Subcutaneous abdominal adipose tissue (tissue), 5 donors: ENCODE results near the gene TNC.

Experiments
- H3K27ac ChIP-seq: one replicate; pipeline ENCODE4 v1.7.0; 2013; ENCODE audit warnings: low read depth, mild to moderate bottlenecking, inconsistent platforms, low read length, moderate library complexity
- H3K27me3 ChIP-seq, 5 donors: one replicate each; pipeline ENCODE4 v1.7.0; 2013; ENCODE audit warnings: low read length in 5 of 5, inconsistent platforms in 1 of 5; ENCODE audit not compliant: control insufficient read depth in 5 of 5, insufficient read depth in 4 of 5
- H3K36me3 ChIP-seq, 5 donors: one replicate each; pipeline ENCODE4 v1.7.0; 2013; ENCODE audit warnings: low read length in 5 of 5; ENCODE audit not compliant: control insufficient read depth in 5 of 5, insufficient read depth in 5 of 5
- H3K4me1 ChIP-seq, 5 donors: one replicate each; pipeline ENCODE4 v1.7.0; 2013; ENCODE audit warnings: low read length in 5 of 5, mild to moderate bottlenecking in 3 of 5, moderate library complexity in 1 of 5; ENCODE audit not compliant: control insufficient read depth in 5 of 5, insufficient read depth in 5 of 5
- H3K4me3 ChIP-seq, 5 donors: one replicate each; pipeline ENCODE4 v1.7.0; 2013; ENCODE audit warnings: low read length in 5 of 5, low read depth in 1 of 5
- H3K9ac ChIP-seq, 5 donors: one replicate each; pipeline ENCODE4 v1.7.0; 2013; ENCODE audit warnings: low read length in 5 of 5, mild to moderate bottlenecking in 4 of 5, moderate library complexity in 3 of 5
- H3K9me3 ChIP-seq, 5 donors: one replicate each; pipeline ENCODE4 v1.7.0; 2013; ENCODE audit warnings: low read length in 5 of 5; ENCODE audit not compliant: control insufficient read depth in 5 of 5
- donor health status: healthy.
- donor health status: healthy.
- donor health status: healthy.
- donor health status: healthy.
- donor health status: healthy.

Gene TNC

GRCh38 chr9:115085773-115086377 lies 32.1 kb downstream of the TNC start:
- no peaks in the 10 kb centered on the region for H3K27me3 ChIP-seq
- no peaks in the 10 kb centered on the region for H3K36me3 ChIP-seq
- H3K27ac ChIP-seq: no peak overlapping the region
- H3K4me3 ChIP-seq: no peak overlapping the region
- H3K9ac ChIP-seq: no peak overlapping the region
- H3K4me1 ChIP-seq: no peaks in the 10 kb centered on the region
- H3K9me3 ChIP-seq: no peaks in the 10 kb centered on the region

- Histone ChIP-seq H3K27ac (no peak overlapping the region), H3K9ac (no peak overlapping the region), H3K4me3 (no peak overlapping the region), H3K36me3 (no peaks in the 10 kb centered on the region), H3K4me1 (no peaks in the 10 kb centered on the region), H3K9me3 (no peaks in the 10 kb centered on the region), H3K27me3 (no peaks in the 10 kb centered on the region)
Observed at GRCh38 chr9:115084709-115085108, 33.2 kb downstream of the TNC start.

GRCh38 chr9:115084157-115084556 lies 33.8 kb downstream of the TNC start:
- no peak overlapping the region for H3K9ac ChIP-seq
- no peaks in the 10 kb centered on the region for H3K4me1 ChIP-seq
- no peaks in the 10 kb centered on the region for H3K27me3 ChIP-seq
- H3K36me3 ChIP-seq: no peaks in the 10 kb centered on the region
- H3K4me3 ChIP-seq: no peak overlapping the region
- H3K9me3 ChIP-seq: no peaks in the 10 kb centered on the region
- no peak overlapping the region for H3K27ac ChIP-seq

GRCh38 chr9:115080242-115080641 lies 37.7 kb downstream of the TNC start:
- H3K27me3 ChIP-seq: no peaks in the 10 kb centered on the region
- no peaks in the 10 kb centered on the region for H3K36me3 ChIP-seq
- H3K9ac ChIP-seq: no peak overlapping the region
- no peaks in the 10 kb centered on the region for H3K4me1 ChIP-seq
- no peaks in the 10 kb centered on the region for H3K9me3 ChIP-seq
- H3K27ac ChIP-seq: no peak overlapping the region
- H3K4me3 ChIP-seq: no peak overlapping the region

GRCh38 chr9:115079156-115079555 lies 38.8 kb downstream of the TNC start:
- Histone ChIP-seq H3K4me3 (no peak overlapping the region), H3K36me3 (no peaks in the 10 kb centered on the region), H3K9ac (no peak overlapping the region), H3K27ac (no peak overlapping the region), H3K4me1 (no peaks in the 10 kb centered on the region), H3K27me3 (no peaks in the 10 kb centered on the region), H3K9me3 (no peaks in the 10 kb centered on the region)

GRCh38 chr9:115073456-115073855 lies 44.5 kb downstream of the TNC start:
- Histone ChIP-seq H3K9me3 (no peaks in the 10 kb centered on the region), H3K9ac (no peak overlapping the region), H3K4me1 (no peaks in the 10 kb centered on the region), H3K36me3 (no peaks in the 10 kb centered on the region), H3K27me3 (no peaks in the 10 kb centered on the region), H3K27ac (no peak overlapping the region), H3K4me3 (no peak overlapping the region)

GRCh38 chr9:115071176-115071575 lies 46.8 kb downstream of the TNC start:
- Histone ChIP-seq H3K9me3 (no peaks in the 10 kb centered on the region), H3K36me3 (no peaks in the 10 kb centered on the region), H3K27me3 (no peaks in the 10 kb centered on the region), H3K27ac (no peak overlapping the region), H3K4me3 (no peak overlapping the region), H3K9ac (no peak overlapping the region), H3K4me1 (no peaks in the 10 kb centered on the region)

- Histone ChIP-seq H3K9ac (no peak overlapping the region), H3K27ac (no peak overlapping the region), H3K9me3 (no peaks in the 10 kb centered on the region), H3K36me3 (no peaks in the 10 kb centered on the region), H3K27me3 (no peaks in the 10 kb centered on the region), H3K4me1 (no peaks in the 10 kb centered on the region), H3K4me3 (no peak overlapping the region)
Observed at GRCh38 chr9:115069771-115070170, 48.2 kb downstream of the TNC start.

GRCh38 chr9:115069302-115069701 lies 48.7 kb downstream of the TNC start:
- H3K4me3 ChIP-seq: no peak overlapping the region
- H3K27ac ChIP-seq: no peak overlapping the region
- no peaks in the 10 kb centered on the region for H3K9me3 ChIP-seq
- H3K36me3 ChIP-seq: no peaks in the 10 kb centered on the region
- no peaks in the 10 kb centered on the region for H3K4me1 ChIP-seq
- H3K27me3 ChIP-seq: no peaks in the 10 kb centered on the region
- H3K9ac ChIP-seq: no peak overlapping the region

- H3K9ac ChIP-seq: no peak overlapping the region
- peaks cover 0 to 4% (median 0%) of the 10 kb centered on the region in 5 donors for H3K4me1 ChIP-seq
- H3K27me3 ChIP-seq: no peaks in the 10 kb centered on the region
- H3K36me3 ChIP-seq: no peaks in the 10 kb centered on the region
- no peak overlapping the region for H3K4me3 ChIP-seq
- no peak overlapping the region for H3K27ac ChIP-seq
- H3K9me3 ChIP-seq: no peaks in the 10 kb centered on the region
Observed at GRCh38 chr9:115068031-115068430, 49.9 kb downstream of the TNC start.
